ENCODE results near the gene BICC1. TPM values are rescaled to one million over a fixed set of nuclear protein-coding genes. Genes with fewer than 3 reads are reported as not detected.

BICC1 gene
- total and polyA plus RNA-seq, 12 donors = 4.5 to 25.9 (median 9.8) TPM

GRCh38 chr10:58662314-58662713 lies 149.6 kb downstream of the BICC1 start:
- no peaks in the 10 kb centered on the region for H3K9me3 ChIP-seq (replicated peaks in 1 of 3)
- intact Hi-C loops (cut with DNase I) = no loop called here
- WGBS, 4 donors = 37 to 45% (median 42%) methylated on average over 4 of the region's 4 CpGs
- H3K27ac ChIP-seq = no peak overlapping the region
- DNase-seq = no peak
- peaks cover 7 to 14% of the 10 kb centered on the region in 2 donors for H3K4me1 ChIP-seq (replicated peaks in 1 of 2)
- no peaks in the 10 kb centered on the region for H3K27me3 ChIP-seq
- H3K36me3 ChIP-seq (replicated peaks in 1 of 2) = no peaks in the 10 kb centered on the region
- TF ChIP-seq CTCF (IDR thresholded peaks at IDR 0.05) (no peak), POLR2A (IDR thresholded peaks at IDR 0.05) (no peak)
- no peak overlapping the region for H3K4me3 ChIP-seq

GRCh38 chr10:58665361-58665760 lies 152.7 kb downstream of the BICC1 start:
- H3K27me3 ChIP-seq = no peaks in the 10 kb centered on the region
- DNase-seq = no peak
- H3K9me3 ChIP-seq (replicated peaks in 1 of 3) = no peaks in the 10 kb centered on the region
- intact Hi-C loops (cut with DNase I) = no loop called here
- 42 to 50% (median 46%) methylated on average over 3 of the region's 3 CpGs for WGBS, 4 donors
- no peaks in the 10 kb centered on the region for H3K36me3 ChIP-seq (replicated peaks in 1 of 2)
- H3K27ac ChIP-seq = peak overlapping the region in 2 of 5 donors; percentile 55 to 58
- no peak for TF ChIP-seq POLR2A (IDR thresholded peaks at IDR 0.05)
- no peak for TF ChIP-seq CTCF (IDR thresholded peaks at IDR 0.05)
- peaks cover 7 to 14% of the 10 kb centered on the region in 2 donors for H3K4me1 ChIP-seq (replicated peaks in 1 of 2)
- peak overlapping the region in 2 of 4 donors; percentile 23 to 41 for H3K4me3 ChIP-seq

GRCh38 chr10:58666024-58666423 lies 153.4 kb downstream of the BICC1 start:
- intact Hi-C loops (cut with DNase I) = no loop called here
- H3K27ac ChIP-seq = peak overlapping the region in 3 of 5 donors; percentile 55 to 75 (median 58)
- DNase-seq = peak in 5 of 7 donors; percentile 18 to 57 (median 26)
- peak overlapping the region in 2 of 4 donors; percentile 23 to 41 for H3K4me3 ChIP-seq
- no peaks in the 10 kb centered on the region for H3K36me3 ChIP-seq (replicated peaks in 1 of 2)
- peaks cover 7 to 14% of the 10 kb centered on the region in 2 donors for H3K4me1 ChIP-seq (replicated peaks in 1 of 2)
- no peak for TF ChIP-seq POLR2A (IDR thresholded peaks at IDR 0.05)
- TF ChIP-seq CTCF (IDR thresholded peaks at IDR 0.05) = no peak
- 21 to 29% (median 26%) methylated on average over 3 of the region's 3 CpGs for WGBS, 4 donors
- H3K27me3 ChIP-seq = no peaks in the 10 kb centered on the region
- no peaks in the 10 kb centered on the region for H3K9me3 ChIP-seq (replicated peaks in 1 of 3)

- Histone ChIP-seq H3K4me1 (replicated peaks in 1 of 2) (peaks cover 7 to 14% of the 10 kb centered on the region in 2 donors), H3K27ac (no peak overlapping the region), H3K4me3 (no peak overlapping the region), H3K27me3 (no peaks in the 10 kb centered on the region), H3K36me3 (replicated peaks in 1 of 2) (no peaks in the 10 kb centered on the region), H3K9me3 (replicated peaks in 1 of 3) (no peaks in the 10 kb centered on the region)
- TF ChIP-seq POLR2A (IDR thresholded peaks at IDR 0.05) = no peak
- TF ChIP-seq CTCF (IDR thresholded peaks at IDR 0.05) = no peak
- WGBS, 4 donors = 63 to 82% (median 68%) methylated on average over 3 of the region's 3 CpGs
- intact Hi-C loops (cut with DNase I) = no loop called here
- DNase-seq = no peak
Measured at GRCh38 chr10:58667658-58668310, 155.1 kb downstream of the BICC1 start.
